HCT116 (cell line): Measurements from ENCODE around the gene SLC44A5. TPM values are rescaled to one million over a fixed set of nuclear protein-coding genes. Genes with fewer than 3 reads are reported as not detected.

ENCODE experiments used
- ATAC-seq: fragments of 200-7000 bp; cut with Tn5 transposase; 2 replicates; pipeline ENCODE4 v1.9.1; 2020; ENCODE audit warnings: mild to moderate bottlenecking, moderate library complexity
- BruUV-seq: library from RNA; stranded (reverse); fragments of 400-500 nt; replicated peaks from 2 replicates; lab custom pipeline; 2021; lab: Mats Ljungman, UMichigan
- CTCF ChIA-PET: fragments of 300-600 bp; sonication (Branson Sonifier 250); formaldehyde crosslinking; loops from one replicate; lab custom pipeline; 2021; ENCODE audit warnings: antibody characterized with exemption; lab: Charles Lee
- POLR2A ChIA-PET: fragments of 300-600, 350-600 bp; sonication (Branson Sonifier 250); formaldehyde crosslinking; loops from one replicate; lab custom pipeline; 2021; ENCODE audit warnings: antibody characterized with exemption; lab: Charles Lee
- RAD21 ChIA-PET, 2 experiments: fragments of 300-600 bp; sonication (Branson Sonifier 250); formaldehyde crosslinking; loops; one replicate each; lab custom pipeline; 2023; ENCODE audit warnings: low total read pairs in 2 of 2; ENCODE audit not compliant: uncharacterized antibody in 2 of 2, unreplicated experiment in 2 of 2, low non-redundant PET in 1 of 2; lab: Charles Lee
- DNase-seq: peaks from one replicate; pipeline ENCODE4 v3.0.0-alpha.2; 2010; ENCODE audit warnings: low read depth, low spot score
- H2AFZ ChIP-seq: fragments of 200-600 bp; shearing (Covaris generic), sonication (generic); 2 replicates; pipeline ENCODE4 v1.6.1; 2017; ENCODE audit warnings: low read depth, mixed run types, mixed read lengths, antibody characterized with exemption, low read length; ENCODE audit not compliant: poor library complexity, severe bottlenecking
- H3K27ac ChIP-seq: 2 replicates; pipeline ENCODE4 v1.5.1; 2012; ENCODE audit warnings: low read depth, low read length
- H3K27me3 ChIP-seq: fragments of 200-600 bp; sonication (generic); 2 replicates; pipeline ENCODE4 v1.6.1; 2016; ENCODE audit warnings: mixed run types, low read length, mixed read lengths; ENCODE audit not compliant: insufficient read depth
- H3K36me3 ChIP-seq, 2 experiments: fragments of 200-500 bp in 1 of 2; fragments of 200-600 bp in 1 of 2; sonication (Bioruptor generic) in 1 of 2; sonication (generic) in 1 of 2; 2 replicates each; pipeline versions ENCODE4 v1.5.1 to v1.6.1; 2014 to 2016; ENCODE audit warnings: low read length in 2 of 2, inconsistent platforms in 1 of 2, mixed read lengths in 1 of 2, mixed run types in 1 of 2; ENCODE audit not compliant: insufficient read depth in 2 of 2, control insufficient read depth in 1 of 2
- H3K4me1 ChIP-seq, 2 experiments: fragments of 200-600 bp in 1 of 2; sonication (generic) in 1 of 2; 2 replicates each; pipeline versions ENCODE4 v1.5.1 to v1.6.1; 2012 to 2017; ENCODE audit warnings: low read length in 2 of 2, inconsistent platforms in 1 of 2, mild to moderate bottlenecking in 1 of 2, mixed read lengths in 1 of 2, mixed run types in 1 of 2, moderate library complexity in 1 of 2; ENCODE audit not compliant: insufficient read depth in 2 of 2, control insufficient read depth in 1 of 2
- H3K4me2 ChIP-seq: fragments of 200-600 bp; sonication (generic); 2 replicates; pipeline ENCODE4 v1.6.1; 2017; ENCODE audit warnings: mixed run types, low read length, mixed read lengths
- H3K4me3 ChIP-seq, 2 experiments: fragments of 200-600 bp in 1 of 2; sonication (generic) in 1 of 2; replicated peaks in 1 of 2; 2 replicates each; pipeline ENCODE4 v1.5.1; 2011 to 2016; ENCODE audit warnings: low read length in 2 of 2, control low read depth in 1 of 2, low read depth in 1 of 2, mild to moderate bottlenecking in 1 of 2, mixed read lengths in 1 of 2, mixed run types in 1 of 2
- H3K79me2 ChIP-seq: fragments of 200-600 bp; sonication (generic); 2 replicates; pipeline ENCODE4 v1.6.1; 2017; ENCODE audit warnings: mild to moderate bottlenecking, mixed run types, low read length, moderate library complexity, mixed read lengths; ENCODE audit not compliant: insufficient read depth
- H3K9ac ChIP-seq: fragments of 200-600 bp; sonication (generic); 2 replicates; pipeline ENCODE4 v1.6.1; 2016; ENCODE audit warnings: low read length, mixed read lengths
- H3K9me2 ChIP-seq: fragments of 200-600 bp; sonication (generic), shearing (Covaris generic); 2 replicates; pipeline ENCODE4 v1.6.1; 2017; ENCODE audit warnings: mixed run types, mild to moderate bottlenecking, moderate library complexity; ENCODE audit not compliant: insufficient read depth
- H3K9me3 ChIP-seq, 2 experiments: fragments of 200-500 bp in 1 of 2; fragments of 200-600 bp in 1 of 2; sonication (Bioruptor generic) in 1 of 2; sonication (generic) in 1 of 2; 2 replicates each; pipeline ENCODE4 v1.6.1; 2014 to 2017; ENCODE audit warnings: low read length in 2 of 2, mixed read lengths in 2 of 2, inconsistent platforms in 1 of 2, low read depth in 1 of 2, mild to moderate bottlenecking in 1 of 2, mixed run types in 1 of 2, moderate library complexity in 1 of 2; ENCODE audit not compliant: control insufficient read depth in 1 of 2, insufficient read depth in 1 of 2
- H4K20me1 ChIP-seq: fragments of 200-600 bp; sonication (generic), shearing (Covaris generic); 2 replicates; pipeline ENCODE4 v1.6.1; 2017; ENCODE audit warnings: mixed run types, mild to moderate bottlenecking, moderate library complexity; ENCODE audit not compliant: insufficient read depth
- CBX3 ChIP-seq: IDR thresholded peaks from 2 replicates; pipeline ENCODE4 v1.6.1; 2012; ENCODE audit warnings: low read depth
- CEBPB ChIP-seq: IDR thresholded peaks from 2 replicates; pipeline ENCODE4 v1.6.1; 2012; ENCODE audit warnings: low read depth
- EGR1 ChIP-seq: IDR thresholded peaks from 2 replicates; pipeline ENCODE4 v1.6.1; 2012; ENCODE audit warnings: low read depth
- ELF1 ChIP-seq: IDR thresholded peaks from 2 replicates; pipeline ENCODE4 v1.6.1; 2012; ENCODE audit warnings: low read depth, borderline replicate concordance
- EZH2 ChIP-seq: fragments of 200-600 bp; sonication (generic); IDR thresholded peaks from 2 replicates; pipeline ENCODE4 v1.6.1; 2017; ENCODE audit warnings: antibody characterized with exemption, mixed run types
- EZH2phosphoT487 ChIP-seq: fragments of 200-600 bp; IDR thresholded peaks from 2 replicates; pipeline ENCODE4 v1.6.1; 2018; ENCODE audit warnings: antibody characterized with exemption, borderline replicate concordance
- FOSL1 ChIP-seq: IDR thresholded peaks from 2 replicates; pipeline ENCODE4 v1.6.1; 2012; ENCODE audit warnings: low read depth
- JUND ChIP-seq: IDR thresholded peaks from 2 replicates; pipeline ENCODE4 v1.6.1; 2012
- POLR2A ChIP-seq: IDR thresholded peaks from 2 replicates; pipeline ENCODE4 v1.7.0; 2011; ENCODE audit warnings: borderline replicate concordance; ENCODE audit not compliant: insufficient read depth, insufficient read length; ENCODE audit errors: extremely low read depth
- POLR2AphosphoS5 ChIP-seq: IDR thresholded peaks from 2 replicates; pipeline ENCODE4 v1.6.1; 2011; ENCODE audit warnings: mild to moderate bottlenecking, low read depth, low read length, moderate library complexity
- RAD21 ChIP-seq: IDR thresholded peaks from 2 replicates; pipeline ENCODE4 v1.6.1; 2012; ENCODE audit warnings: low read depth, mild to moderate bottlenecking
- SIN3A ChIP-seq: IDR thresholded peaks from 2 replicates; pipeline ENCODE4 v1.6.1; 2012; ENCODE audit warnings: low read depth
- SP1 ChIP-seq: IDR thresholded peaks from 2 replicates; pipeline ENCODE4 v1.6.1; 2012; ENCODE audit warnings: low read depth
- SRF ChIP-seq: IDR thresholded peaks from 2 replicates; pipeline ENCODE4 v1.6.1; 2012; ENCODE audit warnings: low read depth
- TCF7L2 ChIP-seq: IDR thresholded peaks from 2 replicates; pipeline ENCODE4 v1.7.0; 2011; ENCODE audit warnings: borderline replicate concordance, inconsistent platforms; ENCODE audit not compliant: insufficient read depth, insufficient read length; ENCODE audit errors: extremely low read depth
- YY1 ChIP-seq: IDR thresholded peaks from 2 replicates; pipeline ENCODE4 v1.6.1; 2011; ENCODE audit warnings: low read length, low read depth, moderate library complexity, mild to moderate bottlenecking; ENCODE audit not compliant: insufficient replicate concordance; ENCODE audit errors: extremely low read depth
- ZFX ChIP-seq: fragments of 450-650 bp; IDR thresholded peaks from 2 replicates; pipeline ENCODE4 v1.6.1; 2017
- intact Hi-C: fragments of 100-400 bp; cut with micrococcal nuclease; formaldehyde crosslinking; loops from 2 replicates; pipeline ENCODE4 v1.10.0; 2022
- total RNA-seq: library from RNA; stranded (reverse); gene quantifications from one replicate; pipeline ENCODE4 v1.2.1, GENCODE V29; 2021; ENCODE audit not compliant: unreplicated experiment
- TF ChIP-seq, protein P1 (sequence below): IDR thresholded peaks from 2 replicates; pipeline ENCODE4 v1.6.1; 2012; ENCODE audit warnings: low read depth
- TF ChIP-seq, protein P2 (sequence below): IDR thresholded peaks from 2 replicates; pipeline ENCODE4 v1.6.1; 2012

Gene SLC44A5
- total RNA-seq, 1 experiment from 2014 or later = 2.4 TPM

DNA sequence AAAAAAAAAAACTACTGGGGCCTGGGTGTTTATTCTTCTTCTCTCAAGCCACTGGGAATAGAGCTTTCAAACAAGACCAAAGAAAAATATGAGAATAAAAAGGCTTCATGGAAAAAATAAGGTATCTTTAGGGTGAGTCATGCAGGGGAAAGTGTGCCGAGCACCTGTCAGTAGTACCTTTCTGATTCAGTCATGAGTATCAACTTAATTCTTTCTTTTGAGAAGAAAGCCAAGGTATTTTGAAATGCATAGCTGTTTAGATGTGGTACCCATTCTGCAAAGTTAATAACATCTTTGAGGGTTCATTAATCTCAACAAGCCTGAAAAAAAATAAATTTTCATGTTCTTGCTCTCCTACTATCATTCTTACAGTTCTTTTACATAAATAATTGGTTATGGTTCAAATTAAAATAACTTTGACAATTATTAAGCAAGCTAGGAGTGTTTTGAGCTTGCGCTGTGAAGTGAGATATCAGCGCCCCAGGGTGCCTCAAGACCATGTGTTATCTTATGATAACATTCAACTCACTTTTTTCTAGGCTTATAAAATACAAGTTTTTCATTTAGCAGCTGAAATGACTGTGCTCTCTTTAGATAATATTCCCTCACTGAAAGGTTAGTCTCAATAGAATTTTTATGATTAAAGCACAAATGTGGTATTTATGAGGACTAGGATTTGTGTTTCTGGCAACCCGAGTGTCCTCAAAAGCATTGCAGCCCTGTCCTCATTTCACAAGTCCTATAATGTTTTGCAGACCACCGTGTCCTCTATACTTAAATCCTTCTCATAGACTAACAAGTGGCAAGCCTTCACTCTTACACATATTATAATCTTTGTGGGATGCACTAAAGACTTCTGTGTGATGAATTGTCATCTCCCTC is 138.6 kb downstream of the SLC44A5 start:
- TF ChIP-seq TCF7L2 (no peak), ZFX (no peak), SIN3A (no peak), POLR2A (no peak), FOSL1 (no peak), SRF (no peak), CBX3 (no peak), EZH2phosphoT487 (no peak), SP1 (no peak), CEBPB (no peak), POLR2AphosphoS5 (no peak), EZH2 (no peak), YY1 (no peak), JUND (no peak), ELF1 (no peak), EGR1 (no peak), RAD21 (no peak)
- TF ChIP-seq, protein P1, sequence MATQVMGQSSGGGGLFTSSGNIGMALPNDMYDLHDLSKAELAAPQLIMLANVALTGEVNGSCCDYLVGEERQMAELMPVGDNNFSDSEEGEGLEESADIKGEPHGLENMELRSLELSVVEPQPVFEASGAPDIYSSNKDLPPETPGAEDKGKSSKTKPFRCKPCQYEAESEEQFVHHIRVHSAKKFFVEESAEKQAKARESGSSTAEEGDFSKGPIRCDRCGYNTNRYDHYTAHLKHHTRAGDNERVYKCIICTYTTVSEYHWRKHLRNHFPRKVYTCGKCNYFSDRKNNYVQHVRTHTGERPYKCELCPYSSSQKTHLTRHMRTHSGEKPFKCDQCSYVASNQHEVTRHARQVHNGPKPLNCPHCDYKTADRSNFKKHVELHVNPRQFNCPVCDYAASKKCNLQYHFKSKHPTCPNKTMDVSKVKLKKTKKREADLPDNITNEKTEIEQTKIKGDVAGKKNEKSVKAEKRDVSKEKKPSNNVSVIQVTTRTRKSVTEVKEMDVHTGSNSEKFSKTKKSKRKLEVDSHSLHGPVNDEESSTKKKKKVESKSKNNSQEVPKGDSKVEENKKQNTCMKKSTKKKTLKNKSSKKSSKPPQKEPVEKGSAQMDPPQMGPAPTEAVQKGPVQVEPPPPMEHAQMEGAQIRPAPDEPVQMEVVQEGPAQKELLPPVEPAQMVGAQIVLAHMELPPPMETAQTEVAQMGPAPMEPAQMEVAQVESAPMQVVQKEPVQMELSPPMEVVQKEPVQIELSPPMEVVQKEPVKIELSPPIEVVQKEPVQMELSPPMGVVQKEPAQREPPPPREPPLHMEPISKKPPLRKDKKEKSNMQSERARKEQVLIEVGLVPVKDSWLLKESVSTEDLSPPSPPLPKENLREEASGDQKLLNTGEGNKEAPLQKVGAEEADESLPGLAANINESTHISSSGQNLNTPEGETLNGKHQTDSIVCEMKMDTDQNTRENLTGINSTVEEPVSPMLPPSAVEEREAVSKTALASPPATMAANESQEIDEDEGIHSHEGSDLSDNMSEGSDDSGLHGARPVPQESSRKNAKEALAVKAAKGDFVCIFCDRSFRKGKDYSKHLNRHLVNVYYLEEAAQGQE = no peak
- TF ChIP-seq, protein P2, sequence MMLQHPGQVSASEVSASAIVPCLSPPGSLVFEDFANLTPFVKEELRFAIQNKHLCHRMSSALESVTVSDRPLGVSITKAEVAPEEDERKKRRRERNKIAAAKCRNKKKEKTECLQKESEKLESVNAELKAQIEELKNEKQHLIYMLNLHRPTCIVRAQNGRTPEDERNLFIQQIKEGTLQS = no peak
- ATAC-seq (no peak), DNase-seq (no peak)
- H3K27me3 ChIP-seq = no peaks in the 10 kb centered on the region
- no TSS peak for BruUV-seq
- H2AFZ ChIP-seq = no peak overlapping the region
- no peaks in the 10 kb centered on the region for H4K20me1 ChIP-seq
- H3K36me3 ChIP-seq = no peaks in the 10 kb centered on the region
- no peaks in the 10 kb centered on the region for H3K9me3 ChIP-seq
- H3K4me2 ChIP-seq = no peak overlapping the region
- ChIA-PET CTCF (no interaction called here), POLR2A (no interaction called here), RAD21 (no interaction called here)
- intact Hi-C loops = no loop called here
- H3K4me3 ChIP-seq = no peak overlapping the region
- no peaks in the 10 kb centered on the region for H3K4me1 ChIP-seq
- H3K9me2 ChIP-seq = no peaks in the 10 kb centered on the region
- H3K27ac ChIP-seq = no peak overlapping the region
- no peaks in the 10 kb centered on the region for H3K79me2 ChIP-seq
- no peak overlapping the region for H3K9ac ChIP-seq
